Measurements from ENCODE around the gene PLCH2. TPM values are rescaled to one million over a fixed set of nuclear protein-coding genes. Genes with fewer than 3 reads are reported as not detected.

The PLCH2 gene, protein sequence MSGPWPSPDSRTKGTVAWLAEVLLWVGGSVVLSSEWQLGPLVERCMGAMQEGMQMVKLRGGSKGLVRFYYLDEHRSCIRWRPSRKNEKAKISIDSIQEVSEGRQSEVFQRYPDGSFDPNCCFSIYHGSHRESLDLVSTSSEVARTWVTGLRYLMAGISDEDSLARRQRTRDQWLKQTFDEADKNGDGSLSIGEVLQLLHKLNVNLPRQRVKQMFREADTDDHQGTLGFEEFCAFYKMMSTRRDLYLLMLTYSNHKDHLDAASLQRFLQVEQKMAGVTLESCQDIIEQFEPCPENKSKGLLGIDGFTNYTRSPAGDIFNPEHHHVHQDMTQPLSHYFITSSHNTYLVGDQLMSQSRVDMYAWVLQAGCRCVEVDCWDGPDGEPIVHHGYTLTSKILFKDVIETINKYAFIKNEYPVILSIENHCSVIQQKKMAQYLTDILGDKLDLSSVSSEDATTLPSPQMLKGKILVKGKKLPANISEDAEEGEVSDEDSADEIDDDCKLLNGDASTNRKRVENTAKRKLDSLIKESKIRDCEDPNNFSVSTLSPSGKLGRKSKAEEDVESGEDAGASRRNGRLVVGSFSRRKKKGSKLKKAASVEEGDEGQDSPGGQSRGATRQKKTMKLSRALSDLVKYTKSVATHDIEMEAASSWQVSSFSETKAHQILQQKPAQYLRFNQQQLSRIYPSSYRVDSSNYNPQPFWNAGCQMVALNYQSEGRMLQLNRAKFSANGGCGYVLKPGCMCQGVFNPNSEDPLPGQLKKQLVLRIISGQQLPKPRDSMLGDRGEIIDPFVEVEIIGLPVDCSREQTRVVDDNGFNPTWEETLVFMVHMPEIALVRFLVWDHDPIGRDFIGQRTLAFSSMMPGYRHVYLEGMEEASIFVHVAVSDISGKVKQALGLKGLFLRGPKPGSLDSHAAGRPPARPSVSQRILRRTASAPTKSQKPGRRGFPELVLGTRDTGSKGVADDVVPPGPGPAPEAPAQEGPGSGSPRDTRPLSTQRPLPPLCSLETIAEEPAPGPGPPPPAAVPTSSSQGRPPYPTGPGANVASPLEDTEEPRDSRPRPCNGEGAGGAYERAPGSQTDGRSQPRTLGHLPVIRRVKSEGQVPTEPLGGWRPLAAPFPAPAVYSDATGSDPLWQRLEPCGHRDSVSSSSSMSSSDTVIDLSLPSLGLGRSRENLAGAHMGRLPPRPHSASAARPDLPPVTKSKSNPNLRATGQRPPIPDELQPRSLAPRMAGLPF (N-terminal part only)
- total RNA-seq (2022; extraction: Qiagen RNA extraction) = 0.17 to 0.40 TPM (median 0.31 TPM) in 5 replicates

DNA sequence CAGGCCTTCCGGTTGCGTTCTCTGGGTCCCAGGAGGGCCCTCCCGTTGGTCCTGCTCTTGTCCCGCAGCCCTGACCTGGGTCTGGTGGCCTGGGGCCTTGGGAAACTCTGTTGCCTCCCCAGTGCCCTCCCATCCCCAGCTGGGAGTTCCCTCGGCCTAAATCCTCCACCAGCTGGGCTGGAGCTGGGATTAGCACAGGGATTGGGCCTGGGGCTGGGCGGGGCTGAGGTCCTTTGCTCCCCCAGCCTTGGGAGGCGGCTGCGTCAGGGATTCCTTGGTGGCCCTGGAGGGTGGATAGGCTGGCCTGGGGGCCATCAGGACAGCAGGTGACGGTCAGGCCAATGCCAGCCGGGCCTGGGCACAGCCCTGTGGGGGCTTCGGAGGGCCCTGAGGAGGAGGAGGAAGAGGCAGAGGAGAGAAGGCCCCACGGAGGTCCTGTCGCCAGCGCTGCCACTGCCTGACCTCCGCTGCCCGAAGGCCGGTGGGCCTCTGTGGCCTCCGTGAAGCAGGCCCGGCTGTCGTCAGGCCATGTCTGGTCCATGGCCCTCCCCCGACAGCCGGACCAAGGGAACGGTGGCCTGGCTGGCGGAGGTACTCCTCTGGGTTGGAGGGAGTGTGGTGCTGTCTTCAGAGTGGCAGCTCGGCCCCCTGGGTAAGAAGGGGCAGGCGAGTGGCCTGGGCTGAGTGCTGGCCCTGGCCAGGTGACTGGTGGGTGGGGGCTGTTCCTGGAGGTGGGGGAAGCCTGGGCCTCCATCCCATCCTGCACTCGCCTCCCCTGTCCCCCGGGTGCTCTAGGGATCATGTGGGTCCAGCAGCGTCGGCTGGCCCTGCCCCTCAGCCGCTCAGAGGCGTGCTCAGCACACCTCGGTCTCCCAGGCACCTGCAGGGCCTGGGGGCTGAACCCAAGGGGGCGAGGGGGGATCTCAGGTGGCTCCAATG, at the start of gene PLCH2:
Gene PLCH2, plus strand, starts transcription at position 229 of the 939 bp plus-strand sequence. Its CDS starts 300 bp downstream, at position 529.

GRCh38 chr1:2525920-2526823, 50.1 kb downstream of the PLCH2 start, which contains the start of gene PANK4:
Gene PANK4 (minus strand): TSS chr1:2526596. CDS start chr1:2526587, 9 bp downstream.

DNA sequence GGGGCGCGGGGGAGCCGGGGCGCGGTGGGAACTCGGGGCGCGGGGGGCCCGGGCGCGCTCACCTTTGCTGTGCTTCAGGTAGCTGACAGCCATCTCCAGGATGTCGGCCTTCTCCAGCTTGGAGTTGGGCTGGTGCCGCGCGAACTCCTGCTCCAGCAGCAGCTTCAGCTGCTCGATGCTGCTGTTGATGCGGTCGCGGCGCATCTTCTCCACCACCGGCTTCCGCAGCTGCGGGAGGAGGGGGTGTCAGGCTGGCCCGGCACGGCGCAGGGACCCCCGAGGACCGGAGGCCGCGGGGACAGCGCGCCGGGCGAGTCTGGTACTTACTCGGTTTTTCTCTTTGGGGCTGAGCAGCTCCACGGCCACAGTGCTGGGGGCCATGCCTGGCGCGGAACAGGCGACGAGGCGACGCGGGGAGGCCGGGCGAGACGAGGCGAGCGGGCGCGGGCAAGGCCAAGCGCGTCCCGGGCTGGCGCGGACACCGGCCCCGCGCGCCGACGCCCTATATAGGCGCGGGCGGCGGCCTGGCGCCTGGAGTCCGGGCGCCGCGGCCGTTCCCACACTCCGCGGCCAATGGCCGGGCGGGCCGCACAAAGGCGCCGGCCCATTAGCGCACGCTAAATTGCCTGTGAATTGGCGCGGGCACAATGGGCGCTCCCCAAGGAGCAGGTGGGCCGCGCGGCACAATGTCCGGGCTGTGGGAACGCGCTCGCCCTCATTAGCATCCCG, 53.9 kb downstream of the PLCH2 start, which contains the start of gene HES5:
Gene HES5, minus strand, starts transcription at position 480 of the 729 bp plus-strand sequence. Its CDS starts 99 bp downstream, at position 381.

Other genes starting within 250 kb of the PLCH2 start
- gene SKI, start 248.0 kb upstream of the PLCH2 start, total RNA-seq (2022; extraction: Qiagen RNA extraction) = 22.2 to 25.1 TPM (median 24.5 TPM) in 5 replicates
- 4.6 to 6.2 TPM (median 5.3 TPM) in 5 replicates for gene MORN1, start 84.7 kb upstream of the PLCH2 start, total RNA-seq (2022; extraction: Qiagen RNA extraction)
- 86.9 to 124 TPM (median 118 TPM) in 5 replicates for gene RER1, start 84.4 kb upstream of the PLCH2 start, total RNA-seq (2022; extraction: Qiagen RNA extraction)
- 19.7 to 25.8 TPM (median 24.5 TPM) in 5 replicates for gene PEX10, start 63.7 kb upstream of the PLCH2 start, total RNA-seq (2022; extraction: Qiagen RNA extraction)
- 8.0 to 11.6 TPM (median 10.6 TPM) in 5 replicates for gene PANK4, start 50.3 kb downstream of the PLCH2 start, total RNA-seq (2022; extraction: Qiagen RNA extraction)
- not detected in 5 replicates for gene HES5, start 54.0 kb downstream of the PLCH2 start, total RNA-seq (2022; extraction: Qiagen RNA extraction)
- gene TNFRSF14, start 80.1 kb downstream of the PLCH2 start, total RNA-seq (2022; extraction: Qiagen RNA extraction) = 0.08 to 0.24 TPM (median 0.15 TPM) in 5 replicates
- 19.9 to 25.1 TPM (median 21.7 TPM) in 5 replicates for gene PRXL2B, start 110.5 kb downstream of the PLCH2 start, total RNA-seq (2022; extraction: Qiagen RNA extraction)
- gene MMEL1, start 156.7 kb downstream of the PLCH2 start, total RNA-seq (2022; extraction: Qiagen RNA extraction) = 0.26 TPM in 1 of 5 replicates, not detected in the others